ENCODE data around the gene JARID2.

GRCh38 chr6:15358579-15359327 lies 112.9 kb downstream of the JARID2 start:
- TF ChIP-seq CTCF (IDR thresholded peaks at IDR 0.05; ENCODE audit: insufficient read depth, low read depth, low read length), result no peak
- no peak for TF ChIP-seq EZH2 (IDR thresholded peaks at IDR 0.05; ENCODE audit: insufficient read depth, low read length)
